ENCODE measurements around the gene GFER. TPM values are rescaled to one million over a fixed set of nuclear protein-coding genes. Genes with fewer than 3 reads are reported as not detected.

Gene GFER
- polyA plus RNA-seq, 1 experiment: 15.8 TPM

DNA sequence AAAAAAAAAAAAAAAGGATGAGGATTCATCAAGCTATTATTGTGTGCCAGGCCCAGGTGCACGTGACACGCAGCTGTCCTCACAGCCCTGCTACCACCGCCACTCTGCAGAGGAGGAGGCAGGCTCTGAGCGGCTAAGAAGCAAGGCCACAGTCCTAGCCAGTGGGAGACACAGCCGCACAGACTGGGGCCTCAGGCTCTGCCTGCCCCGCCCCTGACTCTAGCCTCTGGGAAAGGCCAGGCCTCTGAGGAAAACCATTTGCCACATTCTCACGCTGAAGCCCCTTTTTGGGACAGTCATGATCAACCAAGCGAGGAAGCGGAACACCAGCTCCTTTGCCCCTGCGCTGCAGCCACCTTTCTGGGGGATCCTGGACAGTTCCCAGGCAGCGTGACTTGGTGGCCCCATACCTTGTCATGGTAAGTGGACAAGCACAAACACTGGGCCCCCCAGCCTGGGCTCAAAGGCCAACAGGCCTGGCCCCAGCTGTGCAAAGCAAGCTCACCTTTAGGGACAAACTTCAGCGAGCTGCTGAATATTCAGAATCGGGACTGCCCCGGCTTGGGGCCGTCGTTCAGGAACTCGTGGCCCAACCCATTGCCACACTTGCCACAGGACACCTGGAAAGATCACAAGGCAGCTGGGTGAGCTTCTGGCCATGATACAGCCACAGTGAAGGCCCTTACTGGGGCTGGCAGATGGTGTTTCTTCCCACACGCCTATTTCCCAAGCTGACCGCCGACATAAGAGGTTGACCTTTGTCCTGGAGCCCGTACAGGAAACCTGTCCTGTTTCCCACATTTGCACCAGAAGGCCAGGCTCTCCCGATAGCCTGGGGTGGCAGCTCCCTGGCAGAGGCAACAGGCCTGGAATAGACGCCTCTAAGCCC, 43.5 kb upstream of the GFER start:
- TF ChIP-seq, protein P1, sequence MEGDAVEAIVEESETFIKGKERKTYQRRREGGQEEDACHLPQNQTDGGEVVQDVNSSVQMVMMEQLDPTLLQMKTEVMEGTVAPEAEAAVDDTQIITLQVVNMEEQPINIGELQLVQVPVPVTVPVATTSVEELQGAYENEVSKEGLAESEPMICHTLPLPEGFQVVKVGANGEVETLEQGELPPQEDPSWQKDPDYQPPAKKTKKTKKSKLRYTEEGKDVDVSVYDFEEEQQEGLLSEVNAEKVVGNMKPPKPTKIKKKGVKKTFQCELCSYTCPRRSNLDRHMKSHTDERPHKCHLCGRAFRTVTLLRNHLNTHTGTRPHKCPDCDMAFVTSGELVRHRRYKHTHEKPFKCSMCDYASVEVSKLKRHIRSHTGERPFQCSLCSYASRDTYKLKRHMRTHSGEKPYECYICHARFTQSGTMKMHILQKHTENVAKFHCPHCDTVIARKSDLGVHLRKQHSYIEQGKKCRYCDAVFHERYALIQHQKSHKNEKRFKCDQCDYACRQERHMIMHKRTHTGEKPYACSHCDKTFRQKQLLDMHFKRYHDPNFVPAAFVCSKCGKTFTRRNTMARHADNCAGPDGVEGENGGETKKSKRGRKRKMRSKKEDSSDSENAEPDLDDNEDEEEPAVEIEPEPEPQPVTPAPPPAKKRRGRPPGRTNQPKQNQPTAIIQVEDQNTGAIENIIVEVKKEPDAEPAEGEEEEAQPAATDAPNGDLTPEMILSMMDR (IDR thresholded peaks at IDR 0.05; ENCODE audit: low read depth, low read length): no peak
- POLR2A ChIA-PET: interaction anchor here (0.7 kb wide), 1 partner anchor 19 kb away, joined by 3 read pairs; no protein-coding TSS in a partner anchor
- no peak overlapping the region for H3K4me3 ChIP-seq (ENCODE audit: low read depth, low read length)
- H3K27ac ChIP-seq (ENCODE audit: low read depth, low read length): no peak overlapping the region
- CTCF ChIA-PET: interaction anchor here (0.7 to 1.4 kb wide), 3 partner anchors 8 to 85 kb away, joined by 3 to 6 read pairs (median 5); no protein-coding TSS in a partner anchor
- H3K9me3 ChIP-seq (ENCODE audit: control insufficient read depth, insufficient read depth, low read length): no peaks in the 10 kb centered on the region; the same call in 1 of the 2 replicates
- no peaks in the 10 kb centered on the region for H3K27me3 ChIP-seq (ENCODE audit: control insufficient read depth, insufficient read depth, low read length)
- DNase-seq (ENCODE audit: low read depth, low spot score): no peak

- H3K27ac ChIP-seq (ENCODE audit: low read depth, low read length): no peak overlapping the region
- no peaks in the 10 kb centered on the region; the same call in 1 of the 2 replicates for H3K9me3 ChIP-seq (ENCODE audit: control insufficient read depth, insufficient read depth, low read length)
- peak overlapping the region; percentile 88; the same call in 1 of the 2 replicates for H3K4me3 ChIP-seq (ENCODE audit: low read depth, low read length)
- DNase-seq (ENCODE audit: low read depth, low spot score): no peak
- TF ChIP-seq, protein P1 (IDR thresholded peaks at IDR 0.05; ENCODE audit: low read depth, low read length): no peak
- POLR2A ChIA-PET: interaction anchor here (0.7 to 1.1 kb wide), 2 partner anchors 18 to 23 kb away, joined by 3 to 6 read pairs; partner anchors contain the start of gene RPS2
- no peaks in the 10 kb centered on the region for H3K27me3 ChIP-seq (ENCODE audit: control insufficient read depth, insufficient read depth, low read length)
- CTCF ChIA-PET: interaction anchor here (0.5 to 1.4 kb wide), 5 partner anchors 9 to 603 kb away, joined by 3 to 6 read pairs (median 3); no protein-coding TSS in a partner anchor
Measured at GRCh38 chr16:1941162-1942046, 42.6 kb upstream of the GFER start.

GRCh38 chr16:1942047-1942809, 41.8 kb upstream of the GFER start:
- no peaks in the 10 kb centered on the region; the same call in 1 of the 2 replicates for H3K9me3 ChIP-seq (ENCODE audit: control insufficient read depth, insufficient read depth, low read length)
- no peaks in the 10 kb centered on the region for H3K27me3 ChIP-seq (ENCODE audit: control insufficient read depth, insufficient read depth, low read length)
- no peak for DNase-seq (ENCODE audit: low read depth, low spot score)
- POLR2A ChIA-PET: interaction anchor here (0.7 to 1.9 kb wide), 3 partner anchors 22 to 263 kb away, joined by 5 to 15 read pairs (median 6); partner anchors contain the start of gene RPS2
- peak overlapping the region; percentile 88 for H3K4me3 ChIP-seq (ENCODE audit: low read depth, low read length)
- H3K27ac ChIP-seq (ENCODE audit: low read depth, low read length): no peak overlapping the region
- CTCF ChIA-PET: interaction anchor here (0.5 to 1.4 kb wide), 3 partner anchors 13 to 200 kb away, joined by 3 to 6 read pairs (median 3); no protein-coding TSS in a partner anchor
- TF ChIP-seq, protein P1 (IDR thresholded peaks at IDR 0.05; ENCODE audit: low read depth, low read length): no peak

GRCh38 chr16:1942810-1943726, 40.9 kb upstream of the GFER start, which contains the start of gene MSRB1:
Gene MSRB1, minus strand, starts transcription at chr16:1943199. Its CDS starts 43 bp downstream, at chr16:1943156.
- DNase-seq (ENCODE audit: low read depth, low spot score): peak; percentile 94
- Histone ChIP-seq H3K27me3 (ENCODE audit: control insufficient read depth, insufficient read depth, low read length) (no peaks in the 10 kb centered on the region), H3K9me3 (ENCODE audit: control insufficient read depth, insufficient read depth, low read length) (no peaks in the 10 kb centered on the region; the same call in 1 of the 2 replicates), H3K27ac (ENCODE audit: low read depth, low read length) (no peak within 1 kb of the TSS), H3K4me3 (ENCODE audit: low read depth, low read length) (peak within 1 kb of the TSS; percentile 88)
- ChIA-PET POLR2A (interaction anchor here (0.6 to 1.9 kb wide), 7 partner anchors 9 to 274 kb away, joined by 3 to 15 read pairs (median 5); partner anchors contain the start of gene RPS2), CTCF (interaction anchor here (1.2 kb wide), 1 partner anchor 80 kb away, joined by 3 read pairs; no protein-coding TSS in a partner anchor)
- TF ChIP-seq, protein P1 (IDR thresholded peaks at IDR 0.05; ENCODE audit: low read depth, low read length): no peak

Data from AG04450 (cell line).